ENCODE data around the gene PTPN11. TPM values are rescaled to one million over a fixed set of nuclear protein-coding genes. Genes with fewer than 3 reads are reported as not detected.
"Not testable (repeated sequence)": the region's sequence is repeated elsewhere in the genome, so short reads cannot be mapped to it uniquely, and the experiment has no call there.

Gene PTPN11
- total RNA-seq, 4 donors from 2014 or later: 29.0 to 82.0 (median 57.5) TPM

GRCh38 chr12:112443916-112444315 lies 25.2 kb downstream of the PTPN11 start:
- Histone ChIP-seq H3K9me3 (no peaks in the 10 kb centered on the region), H3K36me3 (peaks cover 0 to 34% (median 9%) of the 10 kb centered on the region in 3 donors), H3K27ac (no peak overlapping the region), H3K27me3 (no peaks in the 10 kb centered on the region), H3K4me1 (peaks cover 0 to 15% (median 0%) of the 10 kb centered on the region in 3 donors), H3K4me3 (no peak overlapping the region)
- TF ChIP-seq POLR2A (IDR thresholded peaks at IDR 0.05): no peak
- WGBS, 2 donors: 91 to 96% methylated on average over 4 of the region's 4 CpGs
- intact Hi-C loops (cut with DNase I): no loop called here
- no peak for DNase-seq

GRCh38 chr12:112446008-112446725 lies 27.4 kb downstream of the PTPN11 start:
- intact Hi-C loops (cut with DNase I): no loop called here
- WGBS, 2 donors: 82 to 90% methylated on average over 3 of the region's 3 CpGs
- Histone ChIP-seq H3K27ac (no peak overlapping the region), H3K27me3 (no peaks in the 10 kb centered on the region), H3K4me1 (peaks cover 0 to 7% (median 0%) of the 10 kb centered on the region in 3 donors), H3K36me3 (peaks cover 0 to 57% (median 10%) of the 10 kb centered on the region in 3 donors), H3K9me3 (no peaks in the 10 kb centered on the region), H3K4me3 (no peak overlapping the region)
- no peak for DNase-seq
- TF ChIP-seq POLR2A (IDR thresholded peaks at IDR 0.05) (no peak), CTCF (IDR thresholded peaks at IDR 0.05) (no peak)

GRCh38 chr12:112447106-112447505 lies 28.4 kb downstream of the PTPN11 start:
- WGBS, 2 donors: 60 to 71% methylated on average over 3 of the region's 3 CpGs
- Histone ChIP-seq H3K27me3 (no peaks in the 10 kb centered on the region), H3K4me1 (peaks cover 0 to 7% (median 0%) of the 10 kb centered on the region in 3 donors), H3K9me3 (no peaks in the 10 kb centered on the region), H3K36me3 (peaks cover 0 to 66% (median 10%) of the 10 kb centered on the region in 3 donors), H3K4me3 (no peak overlapping the region), H3K27ac (no peak overlapping the region)
- DNase-seq: no peak
- TF ChIP-seq CTCF (IDR thresholded peaks at IDR 0.05) (no peak), POLR2A (IDR thresholded peaks at IDR 0.05) (no peak)
- intact Hi-C loops (cut with DNase I): no loop called here

- 50 to 52% methylated on average over 2 of the region's 2 CpGs for WGBS, 2 donors
- H3K4me1 ChIP-seq; DNase-seq; H3K4me3 ChIP-seq; H3K27me3 ChIP-seq; H3K27ac ChIP-seq; intact Hi-C loops (cut with DNase I); H3K9me3 ChIP-seq: not testable (repeated sequence)
- peaks cover 0 to 77% (median 10%) of the 10 kb centered on the region in 3 donors for H3K36me3 ChIP-seq
These were observed 29.4 kb downstream of the PTPN11 start for GRCh38 chr12:112448165-112448564.

GRCh38 chr12:112450725-112451124 lies 32.0 kb downstream of the PTPN11 start:
- Histone ChIP-seq H3K36me3 (peaks cover 0 to 100% (median 10%) of the 10 kb centered on the region in 3 donors), H3K4me3 (no peak overlapping the region), H3K4me1 (peaks cover 0 to 7% (median 0%) of the 10 kb centered on the region in 3 donors), H3K27me3 (no peaks in the 10 kb centered on the region), H3K9me3 (no peaks in the 10 kb centered on the region), H3K27ac (no peak overlapping the region)
- TF ChIP-seq POLR2A (IDR thresholded peaks at IDR 0.05): no peak
- TF ChIP-seq CTCF (IDR thresholded peaks at IDR 0.05): no peak
- DNase-seq: no peak
- WGBS, 2 donors: 80 to 86% methylated on average over 4 of the region's 4 CpGs
- intact Hi-C loops (cut with DNase I): no loop called here

- no peaks in the 10 kb centered on the region for H3K27me3 ChIP-seq
- 92 to 98% methylated on average over 7 of the region's 7 CpGs for WGBS, 2 donors
- H3K9me3 ChIP-seq: no peaks in the 10 kb centered on the region
- no peaks in the 10 kb centered on the region for H3K4me1 ChIP-seq
- no peak overlapping the region for H3K27ac ChIP-seq
- H3K36me3 ChIP-seq: peaks cover 10 to 100% (median 16%) of the 10 kb centered on the region in 3 donors
- no peak for DNase-seq
- TF ChIP-seq POLR2A (IDR thresholded peaks at IDR 0.05) (no peak), CTCF (IDR thresholded peaks at IDR 0.05) (no peak)
- intact Hi-C loops (cut with DNase I): no loop called here
- H3K4me3 ChIP-seq: no peak overlapping the region
These were observed 37.3 kb downstream of the PTPN11 start for GRCh38 chr12:112456029-112456428.

GRCh38 chr12:112457142-112457541 lies 38.4 kb downstream of the PTPN11 start:
- H3K9me3 ChIP-seq; H3K4me1 ChIP-seq; H3K4me3 ChIP-seq; H3K27me3 ChIP-seq; DNase-seq; H3K27ac ChIP-seq; intact Hi-C loops (cut with DNase I): not testable (repeated sequence)
- WGBS, 2 donors: 100% methylated on average over 1 of the region's 1 CpG
- peaks cover 10 to 99% (median 16%) of the 10 kb centered on the region in 3 donors for H3K36me3 ChIP-seq

All from esophagus squamous epithelium (tissue), 5 donors.